Suppressor macrophage (primary cell): ENCODE data around the gene NAE1.

Source experiments
- DNase-seq, 4 experiments: peaks; one replicate each; pipeline ENCODE4 v3.0.0-alpha.2; 2020 to 2022

The NAE1 gene

DNA sequence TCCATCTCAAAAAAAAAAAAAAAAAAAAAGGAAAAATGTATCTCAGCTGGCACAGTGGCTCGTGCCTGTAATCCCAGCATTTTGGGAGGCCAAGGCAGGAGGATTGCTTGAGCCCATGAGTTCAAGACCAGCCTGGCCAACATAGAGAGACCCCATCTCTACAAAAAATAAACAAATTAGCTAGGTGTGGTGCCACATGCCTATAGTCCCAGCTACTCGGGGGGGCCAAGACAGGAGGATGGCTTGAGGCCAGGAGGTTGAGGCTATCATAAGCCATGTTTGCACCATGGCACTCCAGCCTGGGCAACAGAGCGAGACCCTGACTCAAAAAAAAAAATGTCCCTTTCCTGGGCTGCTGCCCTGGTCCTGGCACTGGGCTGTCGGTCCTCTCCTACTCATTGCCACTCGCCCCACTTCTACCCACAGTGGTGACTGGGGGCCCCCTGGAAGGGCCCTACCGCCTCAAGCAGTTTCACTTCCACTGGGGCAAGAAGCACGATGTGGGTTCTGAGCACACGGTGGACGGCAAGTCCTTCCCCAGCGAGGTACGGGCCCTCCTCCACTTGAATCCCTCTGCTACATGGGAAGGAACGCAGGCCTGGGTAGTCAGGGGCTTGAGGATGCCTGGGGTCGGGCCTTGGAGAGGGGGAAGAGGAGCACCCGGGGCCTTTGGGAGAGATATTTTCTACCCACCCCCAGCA, 19.5 kb upstream of the NAE1 start:
- DNase-seq: peak in 2 of 4 experiments; percentile 29 to 36

- DNase-seq: no peak
Observed at GRCh38 chr16:66849549-66849948, 18.8 kb upstream of the NAE1 start.

DNA sequence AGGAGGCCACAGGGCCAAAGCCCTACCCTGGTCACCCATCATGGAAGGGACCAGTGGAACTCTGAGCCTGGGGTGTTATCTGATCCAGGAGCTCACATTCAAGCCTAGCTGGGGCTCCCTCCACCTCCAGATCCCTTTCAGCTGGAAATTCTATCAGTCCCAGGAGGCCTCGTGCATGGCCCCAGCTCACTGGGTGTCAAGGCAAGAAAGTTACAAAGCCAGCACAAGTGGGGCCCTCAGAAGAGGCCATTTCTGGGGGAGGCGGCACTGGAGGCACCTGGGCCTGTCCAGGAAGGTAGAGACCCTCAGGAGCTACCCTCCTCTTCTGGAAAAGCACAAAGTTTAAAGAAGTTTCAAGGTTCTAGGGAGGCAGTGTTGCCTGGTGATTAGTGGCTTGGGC, 18.2 kb upstream of the NAE1 start:
- DNase-seq: no peak

DNA sequence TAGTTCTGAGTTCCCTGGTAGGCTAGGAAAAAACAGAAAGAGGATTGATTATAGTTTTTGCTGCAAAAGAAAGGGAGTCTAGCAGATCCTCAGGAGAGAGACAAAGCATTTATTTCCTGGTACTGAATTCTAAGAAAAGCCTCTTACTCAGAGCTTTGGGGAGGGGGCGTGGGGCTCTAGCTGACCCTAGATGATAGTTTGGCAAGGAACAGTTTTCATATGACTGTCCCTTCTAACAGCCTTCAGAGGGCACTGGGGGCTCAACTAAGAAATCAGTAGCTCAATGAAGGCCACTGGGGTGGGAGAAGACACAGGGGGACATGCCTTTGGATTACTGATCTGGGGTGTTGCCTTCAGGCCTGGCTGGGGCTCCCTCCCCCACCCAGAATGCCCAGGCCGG, 17.4 kb upstream of the NAE1 start:
- DNase-seq: no peak

DNA sequence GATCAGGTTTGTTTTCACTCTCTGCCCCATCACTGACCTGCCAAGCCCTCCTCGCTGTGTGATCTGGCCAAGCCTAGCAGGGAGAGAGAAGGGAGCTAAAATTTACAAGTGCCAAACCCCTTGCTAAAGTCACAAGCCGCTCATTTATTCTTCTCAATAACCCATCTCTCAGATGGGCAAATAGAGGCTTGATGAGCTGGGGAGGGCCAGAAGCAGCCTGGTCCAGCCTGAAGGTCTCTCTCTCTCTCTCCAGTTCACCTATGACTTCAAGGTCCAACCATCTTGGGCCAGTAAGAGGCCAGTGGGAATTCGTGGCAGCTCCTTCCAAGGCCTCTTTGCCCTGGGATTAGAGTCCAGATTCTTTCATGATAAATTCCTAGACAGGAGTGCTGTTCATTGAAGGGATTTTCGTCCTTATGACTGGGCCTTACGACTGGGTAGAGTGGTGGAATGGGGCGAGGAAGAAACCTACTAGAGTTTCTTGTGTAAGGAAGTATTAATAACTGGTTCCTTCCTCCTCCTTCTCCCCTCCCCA, 16.8 kb upstream of the NAE1 start:
- DNase-seq: no peak

DNA sequence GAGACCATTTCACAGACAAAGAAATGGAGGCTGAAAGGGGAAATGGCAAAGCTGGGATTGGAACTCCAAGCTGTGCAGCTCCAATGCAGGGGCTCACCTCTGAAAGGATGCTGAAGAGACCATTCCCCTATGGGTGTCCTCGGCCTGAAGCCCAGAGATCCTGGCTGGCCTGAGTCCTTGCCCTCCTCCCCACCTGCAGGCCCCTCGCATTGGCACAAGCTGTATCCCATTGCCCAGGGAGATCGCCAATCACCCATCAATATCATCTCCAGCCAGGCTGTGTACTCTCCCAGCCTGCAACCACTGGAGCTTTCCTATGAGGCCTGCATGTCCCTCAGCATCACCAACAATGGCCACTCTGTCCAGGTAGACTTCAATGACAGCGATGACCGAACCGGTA, 16.1 kb upstream of the NAE1 start:
- no peak for DNase-seq

- DNase-seq: no peak
Observed at GRCh38 chr16:66846266-66846665, 15.5 kb upstream of the NAE1 start.

GRCh38 chr16:66845791-66846221, 15.0 kb upstream of the NAE1 start:
- no peak for DNase-seq

DNA sequence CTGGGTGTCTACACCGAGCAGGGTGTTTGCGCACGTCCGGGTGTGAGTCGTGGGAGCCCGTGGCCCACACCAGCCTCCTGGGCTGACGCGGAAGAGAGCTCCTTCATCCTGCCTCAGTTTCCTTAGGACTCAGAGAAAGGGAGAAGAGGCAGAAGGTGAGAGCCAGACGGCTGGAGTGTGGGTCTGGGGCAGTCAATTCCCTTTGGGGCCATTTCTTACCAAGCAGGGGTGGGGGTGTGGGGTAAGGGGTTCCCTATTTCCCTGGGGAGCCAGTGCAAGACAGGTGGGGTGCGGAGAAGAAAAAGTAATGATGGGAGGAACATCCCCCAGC, 14.3 kb upstream of the NAE1 start:
- DNase-seq: no peak

DNA sequence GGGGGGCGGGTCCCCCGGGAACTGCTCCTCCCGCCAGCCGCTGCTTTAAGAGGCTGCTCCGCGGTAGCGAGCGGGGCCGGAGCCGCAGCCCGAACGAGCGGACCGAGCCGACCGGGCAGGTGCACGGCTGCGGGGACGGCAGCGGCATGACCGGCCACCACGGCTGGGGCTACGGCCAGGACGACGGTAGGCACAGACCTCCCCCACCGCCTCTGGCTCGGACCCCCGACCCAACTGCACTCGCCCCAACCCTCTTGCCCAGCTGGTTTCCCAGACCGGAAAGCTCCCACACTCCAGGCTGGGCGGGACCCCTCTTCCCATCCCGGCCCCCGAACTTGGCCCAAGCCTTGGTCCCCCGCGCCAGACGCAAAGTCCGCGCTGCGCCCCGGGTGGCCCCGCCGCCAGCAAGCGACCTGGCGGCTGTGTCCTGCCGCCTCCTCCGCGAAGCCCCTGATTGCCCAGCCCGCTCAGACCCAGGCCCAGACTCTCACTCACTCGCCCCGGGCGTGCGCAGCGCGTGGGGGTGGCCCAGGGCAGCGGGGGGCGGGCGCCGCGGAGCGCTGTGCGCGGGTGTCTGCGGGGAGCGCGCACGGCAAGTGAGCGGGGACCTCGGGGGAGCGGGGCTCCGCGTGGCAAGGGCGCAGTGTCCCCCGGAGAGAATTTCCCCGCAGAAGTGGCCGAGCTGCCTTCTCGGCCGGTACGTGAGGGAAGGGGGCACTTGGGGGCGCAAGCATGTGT, 13.7 kb upstream of the NAE1 start, which contains the start of gene CA7:
CA7 (plus strand) TSS at position 73 of the 738 bp plus-strand sequence; CDS start at position 147, 74 bp downstream.
- peak in 2 of 4 experiments; percentile 9 to 34 for DNase-seq

DNA sequence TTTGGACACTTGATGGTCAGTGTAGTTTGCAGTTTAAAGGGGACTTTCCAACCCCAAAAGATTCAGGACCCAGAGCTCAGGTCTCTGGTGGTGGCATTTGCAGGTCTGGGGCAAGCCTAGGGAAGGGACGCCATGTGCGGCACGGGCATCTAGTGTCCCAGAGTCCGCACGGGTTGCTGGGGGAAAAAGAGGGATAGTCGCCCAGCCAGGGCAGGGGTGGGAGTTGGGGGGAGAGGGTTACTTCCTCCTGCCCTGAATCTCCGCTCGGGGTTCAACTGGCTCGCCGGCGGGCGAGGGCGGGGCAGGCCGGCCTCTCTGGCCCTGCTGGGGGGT, 13.2 kb upstream of the NAE1 start:
- no peak for DNase-seq

DNA sequence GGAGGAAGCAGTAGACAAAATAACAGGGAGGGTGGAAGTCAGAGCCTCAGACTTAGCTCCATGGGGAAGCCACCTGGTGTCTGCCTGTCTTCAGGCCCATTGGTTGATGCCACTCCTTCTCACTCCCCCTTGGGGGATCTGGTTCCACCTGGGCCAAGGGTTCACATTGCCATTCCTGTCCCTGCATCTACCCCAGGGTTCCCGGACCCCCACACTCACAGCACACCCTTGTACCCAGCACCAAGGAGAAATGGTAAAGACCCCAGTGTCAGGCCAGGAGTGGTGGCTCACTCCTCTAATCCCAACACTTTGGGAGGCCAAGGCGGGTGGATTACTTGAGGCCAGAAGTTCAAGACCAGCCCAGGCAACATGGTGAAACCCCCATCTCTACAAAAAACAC, 12.4 kb upstream of the NAE1 start:
- no peak for DNase-seq

- DNase-seq: no peak
Observed at GRCh38 chr16:66842765-66843164, 12.0 kb upstream of the NAE1 start.

DNA sequence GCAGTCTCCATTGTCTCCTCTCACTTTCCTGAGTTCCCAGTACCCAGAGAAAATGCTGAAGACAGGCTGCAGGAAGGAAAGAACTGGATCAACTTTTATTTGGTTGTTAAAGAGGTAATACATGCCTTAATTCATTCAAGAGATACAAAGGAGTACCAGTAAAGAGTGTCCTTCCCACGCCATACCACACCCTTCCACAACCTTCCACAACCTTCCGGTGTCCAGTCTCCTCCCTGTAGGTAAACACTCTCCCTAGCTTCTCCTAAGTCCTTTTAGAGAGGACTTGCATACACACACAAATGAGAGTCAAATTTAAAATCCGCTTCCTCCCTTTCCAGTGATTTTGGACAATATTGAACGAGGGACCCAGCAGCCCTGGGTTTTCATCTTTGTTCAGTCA, 10.6 kb upstream of the NAE1 start:
- DNase-seq: no peak

DNA sequence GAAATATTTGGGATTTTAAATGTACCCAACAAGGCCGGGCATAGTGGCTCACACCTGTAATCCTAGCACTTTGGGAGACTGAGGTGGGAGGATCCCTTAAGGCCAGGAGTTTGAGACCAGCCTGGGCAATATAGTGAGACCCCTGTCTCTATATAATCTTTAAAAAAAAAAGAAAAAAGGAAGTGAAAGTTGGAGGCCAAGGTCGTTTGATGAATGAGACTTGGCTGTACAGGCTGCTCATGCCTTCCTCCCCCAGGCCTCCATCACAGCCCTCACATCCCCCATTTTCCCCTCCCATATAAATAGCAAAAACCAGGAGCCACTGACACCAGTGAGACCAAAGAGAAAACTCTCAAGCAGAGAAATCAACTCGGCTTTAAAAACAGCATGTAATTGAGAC, 10.1 kb upstream of the NAE1 start:
- no peak for DNase-seq

GRCh38 chr16:66834746-66835145, 4.0 kb upstream of the NAE1 start:
- DNase-seq: no peak

GRCh38 chr16:66832661-66833305, 2.0 kb upstream of the NAE1 start:
- DNase-seq: no peak

- DNase-seq: no peak
Observed at GRCh38 chr16:66832190-66832589, 1.4 kb upstream of the NAE1 start.

- DNase-seq: no peak
Observed at GRCh38 chr16:66824006-66824405, 6.8 kb downstream of the NAE1 start.

- no peak for DNase-seq
Observed at GRCh38 chr16:66814734-66815133, 16.0 kb downstream of the NAE1 start.

GRCh38 chr16:66811043-66811442, 19.7 kb downstream of the NAE1 start:
- no peak for DNase-seq

DNA sequence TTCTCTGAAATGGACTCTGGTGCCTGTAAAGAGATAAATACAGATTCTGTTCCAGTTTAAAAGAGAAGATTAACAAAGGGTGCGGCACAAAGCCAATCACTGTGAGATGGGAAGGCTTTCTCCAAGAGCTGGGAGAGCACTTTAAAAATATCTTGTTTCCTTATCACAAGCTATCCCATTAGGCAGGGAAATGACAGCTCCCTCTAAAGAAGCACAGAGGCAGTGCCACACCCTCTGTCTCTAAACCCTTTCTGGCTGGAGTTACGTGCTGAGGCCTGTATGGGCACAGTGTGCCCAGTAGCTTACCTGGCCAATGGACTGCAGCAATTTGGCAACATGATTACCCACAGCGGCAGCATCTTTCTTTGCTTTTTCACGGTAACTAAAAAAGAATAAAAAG, 20.4 kb downstream of the NAE1 start:
- no peak for DNase-seq

- no peak for DNase-seq
Observed at GRCh38 chr16:66809765-66810164, 21.0 kb downstream of the NAE1 start.

DNA sequence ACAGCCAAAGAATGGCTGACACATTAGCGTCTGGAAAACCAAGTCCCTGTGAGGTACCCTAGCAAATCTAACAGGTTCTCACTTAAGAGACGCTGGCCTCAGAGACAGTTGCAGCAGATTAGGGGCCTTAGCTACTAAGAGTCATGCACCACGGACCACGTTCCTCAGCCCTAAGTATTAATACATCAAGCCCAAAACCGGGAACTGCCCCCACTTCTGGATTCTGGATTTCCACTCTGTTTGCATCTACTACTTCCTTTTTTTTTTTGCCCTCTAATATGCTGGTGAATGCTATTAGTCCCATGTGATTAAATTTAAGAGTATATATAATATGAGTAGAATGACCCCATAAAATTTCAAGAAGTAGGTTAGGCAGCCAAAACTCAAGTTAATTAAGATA, 28.6 kb downstream of the NAE1 start:
- peak; percentile 40 to 69 (median 62) for DNase-seq
